ENCODE data around the gene PRR12. TPM values are rescaled to one million over a fixed set of nuclear protein-coding genes. Genes with fewer than 3 reads are reported as not detected.
A peak's percentile ranks its signal among the peaks of the same experiment; 100 is the strongest.
"Not testable (repeated sequence)": the region's sequence is repeated elsewhere in the genome, so short reads cannot be mapped to it uniquely, and the experiment has no call there.

The PRR12 gene
- total RNA-seq, 1 donor from 2014 or later: 15.9 TPM

- DNase-seq (ENCODE audit: low spot score): no peak
- intact Hi-C loops (cut with DNase I): no loop called here
Measured at GRCh38 chr19:49609499-49610092, 18.6 kb downstream of the PRR12 start.

DNA sequence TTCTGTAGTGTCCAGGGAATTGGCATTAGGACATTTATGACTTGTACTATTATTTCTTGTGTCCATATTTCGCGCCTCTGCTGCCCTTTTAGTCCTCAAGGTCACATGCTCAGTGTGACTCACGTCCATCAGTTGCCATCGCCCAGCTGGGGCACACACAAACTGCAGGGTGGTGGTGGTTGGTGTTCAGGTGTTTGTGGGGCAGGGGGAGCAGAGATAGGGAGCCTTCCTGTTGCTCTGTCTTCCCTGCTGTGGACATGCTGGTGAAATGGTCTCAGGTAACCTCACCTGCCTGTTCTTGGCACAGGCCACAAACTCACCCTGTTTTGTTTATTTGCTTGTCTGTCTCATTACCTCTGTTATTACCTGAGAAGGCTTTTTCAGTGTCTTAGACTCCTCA lies 22.4 kb downstream of the PRR12 start:
- intact Hi-C loops (cut with DNase I): no loop called here
- DNase-seq (ENCODE audit: low spot score): no peak

DNA sequence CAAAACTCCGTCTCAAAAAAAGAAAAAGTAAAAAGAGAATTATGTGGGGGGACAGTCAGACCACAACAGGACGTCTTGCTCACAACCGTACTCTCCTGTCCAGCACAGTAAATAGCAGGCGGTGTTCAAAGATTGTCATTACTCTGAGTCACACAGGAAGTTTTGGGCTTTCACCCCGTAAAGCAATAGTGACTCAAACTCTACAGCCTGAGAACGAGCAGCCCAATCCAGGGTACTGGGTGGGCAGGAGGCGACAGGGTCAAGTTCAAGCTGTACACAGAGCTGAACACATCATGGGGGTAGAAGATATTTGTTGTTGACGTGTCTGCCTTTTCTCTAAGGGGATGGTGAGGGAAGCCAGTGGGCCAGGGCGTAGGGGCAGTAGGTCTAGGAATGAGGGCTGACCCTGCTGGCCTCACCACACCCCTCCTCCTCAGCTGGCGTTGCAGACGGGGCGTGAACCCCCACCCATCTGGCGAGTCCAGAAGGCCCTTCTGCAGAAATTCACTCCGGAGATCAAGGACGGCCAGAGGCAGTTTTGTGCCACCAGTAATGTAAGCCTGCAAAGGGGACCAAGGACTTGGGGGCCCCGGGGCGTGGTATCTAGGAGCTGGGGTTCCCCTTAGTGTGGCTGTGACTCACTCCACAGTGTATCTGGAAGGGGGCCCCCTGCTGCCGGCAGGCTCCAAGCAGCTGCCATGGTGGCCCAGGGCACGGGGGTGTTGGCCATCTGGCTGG lies 23.3 kb downstream of the PRR12 start:
- intact Hi-C loops (cut with DNase I): no loop called here
- DNase-seq (ENCODE audit: low spot score): no peak

- intact Hi-C loops (cut with DNase I): no loop called here
- no peak for DNase-seq (ENCODE audit: low spot score)
Measured at GRCh38 chr19:49615861-49616260, 24.9 kb downstream of the PRR12 start.

GRCh38 chr19:49616532-49616931 lies 25.6 kb downstream of the PRR12 start:
- intact Hi-C loops (cut with DNase I): no loop called here
- no peak for DNase-seq (ENCODE audit: low spot score)

DNA sequence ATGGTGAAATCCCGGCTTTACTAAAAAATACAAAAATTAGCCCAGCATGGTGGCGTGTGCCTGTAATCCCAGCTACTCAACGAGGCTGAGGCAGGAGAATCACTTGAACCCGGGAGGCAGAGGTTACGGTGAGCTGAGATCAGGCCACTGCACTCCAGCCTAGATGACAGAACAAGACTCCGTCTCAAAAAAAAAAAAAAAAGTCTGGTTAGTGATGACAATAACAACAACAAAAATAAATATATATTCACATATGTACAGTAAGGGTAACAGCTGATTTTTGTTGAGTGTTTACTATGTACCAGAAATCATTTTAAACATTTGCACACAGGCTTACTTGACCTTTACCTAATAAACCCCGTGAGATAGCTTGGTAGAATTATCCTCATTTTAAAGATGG lies 26.0 kb downstream of the PRR12 start:
- intact Hi-C loops (cut with DNase I): no loop called here
- no peak for DNase-seq (ENCODE audit: low spot score)

DNA sequence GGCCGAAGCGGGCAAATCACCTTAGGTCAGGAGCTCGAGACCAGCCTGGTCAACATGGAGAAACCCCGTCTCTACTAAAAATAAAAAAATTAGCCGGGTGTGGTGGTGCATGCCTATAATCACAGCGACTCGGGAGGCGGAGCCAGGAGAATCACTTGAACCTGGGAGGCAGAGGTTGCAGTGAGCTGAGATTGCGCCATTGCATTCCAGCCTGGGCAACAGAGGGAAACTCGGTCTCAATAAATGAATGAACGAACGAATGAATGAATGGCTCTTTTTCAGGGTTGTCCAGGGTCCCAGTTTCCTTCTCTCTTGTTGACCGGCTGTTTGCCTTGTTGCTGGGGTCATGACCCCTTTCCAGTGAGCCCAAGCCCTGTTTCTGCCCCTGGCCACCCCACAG lies 26.9 kb downstream of the PRR12 start:
- DNase-seq (ENCODE audit: low spot score); intact Hi-C loops (cut with DNase I): not testable (repeated sequence)

- DNase-seq (ENCODE audit: low spot score): no peak
- intact Hi-C loops (cut with DNase I): no loop called here
Measured at GRCh38 chr19:49624967-49625910, 34.3 kb downstream of the PRR12 start.

- intact Hi-C loops (cut with DNase I): no loop called here
- DNase-seq (ENCODE audit: low spot score): no peak
Measured at GRCh38 chr19:49626226-49626625, 35.2 kb downstream of the PRR12 start.

DNA sequence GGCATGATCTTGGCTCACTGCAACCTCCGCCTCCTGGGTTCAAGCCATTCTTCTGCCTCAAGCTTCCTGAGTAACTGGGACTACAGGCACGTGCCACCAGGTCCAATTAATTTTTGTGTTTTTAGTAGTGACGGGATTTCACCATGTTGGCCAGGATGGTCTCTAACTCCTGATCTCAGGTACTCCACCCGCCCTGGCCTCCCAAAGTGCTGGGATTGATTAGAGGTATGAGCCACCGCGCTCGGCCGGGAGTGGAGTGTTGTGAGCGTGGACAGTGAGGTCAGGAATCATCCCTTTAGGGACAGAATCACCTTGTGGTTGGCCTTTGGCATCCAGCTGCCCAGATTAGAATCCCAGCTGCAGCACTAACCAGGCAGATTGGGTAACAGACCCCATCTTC lies 38.7 kb downstream of the PRR12 start:
- intact Hi-C loops (cut with DNase I): no loop called here
- DNase-seq (ENCODE audit: low spot score): no peak

- DNase-seq (ENCODE audit: low spot score): no peak
- intact Hi-C loops (cut with DNase I): no loop called here
Measured at GRCh38 chr19:49631014-49631588, 40.1 kb downstream of the PRR12 start.

DNA sequence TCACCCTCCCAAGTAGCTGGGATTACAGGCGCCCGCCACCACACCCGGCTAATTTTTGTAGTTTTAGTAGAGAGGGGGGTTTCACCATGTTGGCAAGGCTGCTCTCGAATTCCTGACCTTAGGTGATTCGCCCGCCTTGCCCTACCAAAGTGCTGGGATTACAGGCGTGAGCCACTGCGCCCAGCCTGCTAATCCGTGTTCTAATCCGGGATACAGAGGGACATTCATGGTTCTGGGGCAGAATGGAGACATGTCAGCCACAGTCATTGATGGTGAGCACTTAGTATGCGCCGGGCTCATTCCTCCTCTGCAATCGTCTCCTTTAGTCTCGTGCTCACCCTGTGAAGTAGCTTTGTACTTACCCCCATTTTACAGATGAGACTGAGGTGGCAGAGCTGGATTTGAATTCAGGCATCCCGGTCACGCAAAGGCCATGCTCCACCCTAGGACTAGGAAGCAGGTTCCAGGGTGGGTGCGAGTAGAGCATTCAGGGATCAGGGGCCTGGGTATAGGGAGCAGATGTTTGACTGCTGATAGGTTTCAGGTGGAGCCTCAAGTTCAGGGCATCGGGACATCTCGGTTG lies 40.7 kb downstream of the PRR12 start:
- no peak for DNase-seq (ENCODE audit: low spot score)
- intact Hi-C loops (cut with DNase I): no loop called here

- DNase-seq (ENCODE audit: low spot score): no peak
- intact Hi-C loops (cut with DNase I): no loop called here
Measured at GRCh38 chr19:49632576-49632975, 41.6 kb downstream of the PRR12 start.

GRCh38 chr19:49633273-49633672 lies 42.3 kb downstream of the PRR12 start:
- DNase-seq (ENCODE audit: low spot score); intact Hi-C loops (cut with DNase I): not testable (repeated sequence)

DNA sequence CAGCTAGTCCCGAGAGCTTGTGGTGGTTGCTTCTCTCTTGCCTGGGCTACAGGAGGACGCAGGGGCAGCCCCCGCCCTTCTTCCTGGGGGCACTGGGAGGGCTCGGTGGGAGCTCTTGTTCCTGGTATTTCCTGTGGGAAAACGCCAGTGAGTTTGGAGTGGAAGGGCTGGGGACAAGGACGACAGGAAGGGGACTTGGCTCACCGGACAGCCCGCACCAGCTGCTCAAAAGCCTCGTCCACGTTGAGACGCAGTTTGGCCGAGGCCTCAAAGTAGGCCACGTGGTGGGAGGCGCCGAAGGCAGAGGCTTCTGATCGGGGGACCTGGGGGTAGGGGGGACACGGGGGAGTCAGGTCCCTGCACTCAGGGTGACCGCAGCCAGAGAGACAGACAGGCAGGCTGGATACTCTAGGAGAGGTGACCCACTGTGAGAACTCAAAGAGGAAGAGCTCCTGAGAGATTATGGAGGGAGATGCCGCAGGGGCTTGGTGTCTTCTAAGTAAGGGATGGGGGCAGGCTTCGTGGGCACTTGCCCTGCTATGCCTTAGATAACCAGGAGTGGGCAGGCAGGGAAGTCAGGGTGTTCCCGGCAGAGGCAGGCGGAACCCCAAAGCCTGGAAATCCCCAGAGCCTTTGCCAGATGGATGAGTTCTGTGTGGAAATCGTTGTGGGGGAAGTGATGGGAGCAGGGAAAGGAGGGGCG lies 44.7 kb downstream of the PRR12 start:
- intact Hi-C loops (cut with DNase I): no loop called here
- no peak for DNase-seq (ENCODE audit: low spot score)

GRCh38 chr19:49636233-49636932 lies 45.4 kb downstream of the PRR12 start:
- intact Hi-C loops (cut with DNase I): no loop called here

DNA sequence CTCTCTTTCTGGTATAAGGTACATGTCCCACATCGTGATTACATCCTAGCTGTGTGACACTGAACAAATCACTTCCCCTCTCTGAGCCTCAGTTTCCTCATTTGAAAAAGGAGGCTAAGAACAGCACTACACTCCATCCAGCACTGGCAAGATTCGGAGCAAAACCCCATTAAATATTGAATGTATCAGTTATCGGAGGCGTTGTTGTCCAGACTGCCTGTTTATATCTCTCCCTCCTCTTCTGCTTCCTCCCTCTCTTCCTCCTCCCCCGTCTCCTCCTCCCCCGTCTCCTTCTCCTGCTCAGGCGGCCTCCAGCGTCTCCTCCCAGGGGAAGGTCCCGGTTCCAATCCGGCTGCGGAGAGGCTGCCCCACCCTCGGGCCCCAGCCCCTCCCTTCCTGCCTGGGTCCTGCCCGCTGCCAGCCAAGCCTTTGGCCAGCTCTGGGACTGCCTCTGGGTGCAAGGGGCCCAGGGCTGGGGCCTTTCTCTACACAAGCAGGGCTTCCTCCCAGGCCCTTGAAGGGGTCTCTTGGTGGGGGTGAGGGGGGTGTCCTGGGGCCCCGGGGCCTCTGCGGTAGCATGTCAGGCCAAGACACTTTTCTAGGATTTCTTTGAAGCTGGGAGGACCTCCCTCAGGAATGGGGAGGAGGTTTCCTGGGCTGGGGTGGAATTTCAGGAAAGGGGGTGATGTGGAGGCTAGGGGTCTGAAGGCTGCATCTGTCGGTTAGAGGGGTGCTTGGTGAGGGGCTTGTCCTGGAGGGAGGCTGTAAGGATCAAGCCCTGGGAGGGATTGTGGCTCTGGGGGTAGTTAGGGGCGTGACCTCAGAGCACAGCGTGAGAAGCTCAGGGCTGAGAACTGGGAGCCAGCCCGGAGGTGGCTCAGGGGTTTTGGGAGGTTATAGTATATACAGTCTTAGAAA lies 47.1 kb downstream of the PRR12 start:
- intact Hi-C loops (cut with DNase I): no loop called here
- DNase-seq (ENCODE audit: low spot score): peak; percentile 93

More at GRCh38 chr19:49636233-49636932, 45.4 kb downstream of the PRR12 start:
- no peak for DNase-seq (ENCODE audit: low spot score)
